Measurements from ENCODE around the gene TTLL8. TPM values are rescaled to one million over a fixed set of nuclear protein-coding genes. Genes with fewer than 3 reads are reported as not detected.

The TTLL8 gene
- total RNA-seq, 1 donor from 2014 or later: not detected

- H3K4me3 Mint-ChIP-seq: no peak overlapping the region
- no peaks in the 10 kb centered on the region for H3K9me3 Mint-ChIP-seq
- H3K4me1 Mint-ChIP-seq: no peaks in the 10 kb centered on the region
- TF ChIP-seq CTCF (conservative IDR thresholded peaks at IDR 0.05): no peak
- DNase-seq (ENCODE audit: low read depth, low spot score): no peak
- no peaks in the 10 kb centered on the region for H3K36me3 Mint-ChIP-seq (ENCODE audit: low read depth)
- peaks cover 32% of the 10 kb centered on the region for H3K27me3 Mint-ChIP-seq (ENCODE audit: low read depth)
- no peak overlapping the region for H3K27ac Mint-ChIP-seq (ENCODE audit: unreplicated experiment)
Measured at GRCh38 chr22:50019316-50019715, 38.8 kb downstream of the TTLL8 start.

- H3K27me3 Mint-ChIP-seq (ENCODE audit: low read depth): peaks cover 36% of the 10 kb centered on the region
- no peak for TF ChIP-seq CTCF (conservative IDR thresholded peaks at IDR 0.05)
- no peak overlapping the region for H3K4me3 Mint-ChIP-seq
- H3K36me3 Mint-ChIP-seq (ENCODE audit: low read depth): no peaks in the 10 kb centered on the region
- no peak for DNase-seq (ENCODE audit: low read depth, low spot score)
- H3K4me1 Mint-ChIP-seq: no peaks in the 10 kb centered on the region
- H3K9me3 Mint-ChIP-seq: no peaks in the 10 kb centered on the region
- H3K27ac Mint-ChIP-seq (ENCODE audit: unreplicated experiment): no peak overlapping the region
Measured at GRCh38 chr22:50018608-50019285, 39.4 kb downstream of the TTLL8 start.

GRCh38 chr22:50017701-50018224, 40.3 kb downstream of the TTLL8 start:
- H3K36me3 Mint-ChIP-seq (ENCODE audit: low read depth): no peaks in the 10 kb centered on the region
- H3K27ac Mint-ChIP-seq (ENCODE audit: unreplicated experiment): no peak overlapping the region
- H3K27me3 Mint-ChIP-seq (ENCODE audit: low read depth): peaks cover 42% of the 10 kb centered on the region
- DNase-seq (ENCODE audit: low read depth, low spot score): no peak
- H3K9me3 Mint-ChIP-seq: no peaks in the 10 kb centered on the region
- H3K4me3 Mint-ChIP-seq: no peak overlapping the region
- no peaks in the 10 kb centered on the region for H3K4me1 Mint-ChIP-seq
- TF ChIP-seq CTCF (conservative IDR thresholded peaks at IDR 0.05): no peak

- H3K27ac Mint-ChIP-seq (ENCODE audit: unreplicated experiment): no peak overlapping the region
- no peaks in the 10 kb centered on the region for H3K36me3 Mint-ChIP-seq (ENCODE audit: low read depth)
- H3K9me3 Mint-ChIP-seq: no peaks in the 10 kb centered on the region
- H3K4me1 Mint-ChIP-seq: no peaks in the 10 kb centered on the region
- peaks cover 46% of the 10 kb centered on the region for H3K27me3 Mint-ChIP-seq (ENCODE audit: low read depth)
- no peak overlapping the region for H3K4me3 Mint-ChIP-seq
- no peak for DNase-seq (ENCODE audit: low read depth, low spot score)
- no peak for TF ChIP-seq CTCF (conservative IDR thresholded peaks at IDR 0.05)
Measured at GRCh38 chr22:50016988-50017700, 41.0 kb downstream of the TTLL8 start.

- DNase-seq (ENCODE audit: low read depth, low spot score): no peak
- TF ChIP-seq CTCF (conservative IDR thresholded peaks at IDR 0.05): no peak
- no peak overlapping the region for H3K4me3 Mint-ChIP-seq
- no peaks in the 10 kb centered on the region for H3K36me3 Mint-ChIP-seq (ENCODE audit: low read depth)
- peaks cover 52% of the 10 kb centered on the region for H3K27me3 Mint-ChIP-seq (ENCODE audit: low read depth)
- no peaks in the 10 kb centered on the region for H3K9me3 Mint-ChIP-seq
- H3K27ac Mint-ChIP-seq (ENCODE audit: unreplicated experiment): no peak overlapping the region
- no peaks in the 10 kb centered on the region for H3K4me1 Mint-ChIP-seq
Measured at GRCh38 chr22:50016308-50016987, 41.6 kb downstream of the TTLL8 start.

All from neural crest cell (in vitro differentiated cells).